H1 (cell line): ENCODE results near the gene LIG1. TPM values are rescaled to one million over a fixed set of nuclear protein-coding genes. Genes with fewer than 3 reads are reported as not detected.

Experiments used
- CTCF ChIA-PET: fragments of 300-600 bp; sonication (Branson Sonifier 250); formaldehyde crosslinking; loops from one replicate; lab custom pipeline; 2021; ENCODE audit not compliant: partially characterized antibody; lab: Charles Lee
- POLR2A ChIA-PET: fragments of 300-600 bp; sonication (Branson Sonifier 250); formaldehyde crosslinking; loops from one replicate; lab custom pipeline; 2021; ENCODE audit warnings: inconsistent platforms; ENCODE audit not compliant: partially characterized antibody; lab: Charles Lee
- DNase-seq, 2 experiments: peaks; one replicate each; pipeline versions ENCODE4 v3.0.0 to v3.0.0-alpha.2; 2010 to 2022; ENCODE audit warnings: low spot score in 2 of 2, low read depth in 1 of 2, mixed read lengths in 1 of 2
- FAIRE-seq: peaks from 2 replicates; lab custom pipeline; 2011; peaks lifted over from hg19 to GRCh38; lab: Jason Lieb, UNC
- H2AFZ ChIP-seq: 2 replicates; pipeline ENCODE4 v1.8.1; 2012; ENCODE audit warnings: low read length, inconsistent platforms
- H2AK5ac ChIP-seq: 2 replicates; pipeline ENCODE4 v1.6.1; 2013; ENCODE audit warnings: low read depth, low read length
- H2BK120ac ChIP-seq: replicated peaks from 2 replicates; pipeline ENCODE3; 2013; ENCODE audit warnings: low read depth, low read length, inconsistent platforms
- H2BK12ac ChIP-seq: 2 replicates; pipeline ENCODE4 v1.6.1; 2013; ENCODE audit warnings: low read depth, low read length
- H2BK15ac ChIP-seq: 2 replicates; pipeline ENCODE4 v1.6.1; 2013; ENCODE audit warnings: low read length
- H2BK20ac ChIP-seq: 2 replicates; pipeline ENCODE4 v1.6.1; 2013; ENCODE audit warnings: low read length
- H2BK5ac ChIP-seq: 2 replicates; pipeline ENCODE4 v1.6.1; 2013; ENCODE audit warnings: low read depth, low read length
- H3K14ac ChIP-seq: 2 replicates; pipeline ENCODE4 v1.6.1; 2013; ENCODE audit warnings: inconsistent platforms; ENCODE audit not compliant: insufficient read length
- H3K18ac ChIP-seq: 2 replicates; pipeline ENCODE4 v1.6.1; 2013; ENCODE audit warnings: low read length; ENCODE audit errors: extremely low read depth
- H3K23ac ChIP-seq: 2 replicates; pipeline ENCODE4 v1.6.1; 2013; ENCODE audit warnings: inconsistent platforms; ENCODE audit not compliant: insufficient read length
- H3K23me2 ChIP-seq: 2 replicates; pipeline ENCODE4 v1.6.1; 2013; ENCODE audit warnings: low read depth, low read length
- H3K27ac ChIP-seq: 2 replicates; pipeline ENCODE4 v1.6.1; 2011; ENCODE audit warnings: low read depth, low read length, inconsistent platforms
- H3K27me3 ChIP-seq, 4 experiments: replicated peaks in 1 of 4; 1 replicate in 1 of 4; 2 replicates in 3 of 4; pipeline versions ENCODE4 v1.6.1 to v1.8.1; 2011 to 2013; ENCODE audit warnings: low read length in 3 of 4, mild to moderate bottlenecking in 3 of 4, inconsistent platforms in 2 of 4, mixed read lengths in 2 of 4, moderate library complexity in 1 of 4; ENCODE audit not compliant: control insufficient read depth in 3 of 4, insufficient read depth in 3 of 4; ENCODE audit errors: extremely low read depth in 1 of 4
- H3K36me3 ChIP-seq, 4 experiments: 2 replicates each; pipeline versions ENCODE4 v1.6.1 to v1.8.1; 2011 to 2013; ENCODE audit warnings: mild to moderate bottlenecking in 4 of 4, low read length in 3 of 4, moderate library complexity in 2 of 4, control low read depth in 1 of 4, inconsistent platforms in 1 of 4; ENCODE audit not compliant: insufficient read depth in 4 of 4, control insufficient read depth in 2 of 4
- H3K4ac ChIP-seq: replicated peaks from 2 replicates; pipeline ENCODE3; 2013; ENCODE audit warnings: low read length, low read depth, mixed read lengths, inconsistent platforms; ENCODE audit not compliant: insufficient read length
- H3K4me1 ChIP-seq, 4 experiments: replicated peaks in 1 of 4; 1 replicate in 1 of 4; 2 replicates in 3 of 4; pipeline versions ENCODE4 v1.6.1 to v1.8.1; 2011 to 2013; ENCODE audit warnings: low read length in 3 of 4, inconsistent platforms in 2 of 4, mixed read lengths in 1 of 4; ENCODE audit not compliant: insufficient read depth in 4 of 4, control insufficient read depth in 3 of 4
- H3K4me2 ChIP-seq, 2 experiments: 2 replicates each; pipeline versions ENCODE4 v1.6.1 to v1.8.1; 2011 to 2013; ENCODE audit warnings: low read depth in 2 of 2, low read length in 2 of 2, control low read depth in 1 of 2, inconsistent platforms in 1 of 2, mild to moderate bottlenecking in 1 of 2; ENCODE audit not compliant: insufficient read depth in 1 of 2
- H3K4me3 ChIP-seq, 4 experiments: fragments of 200-600, 300-600 bp in 1 of 4; sonication (generic), shearing (Covaris generic), sonication (Bioruptor Twin) in 1 of 4; 2 replicates each; pipeline versions ENCODE4 v1.5.1 to v1.8.1; 2011 to 2016; ENCODE audit warnings: low read length in 4 of 4, low read depth in 3 of 4, control low read depth in 2 of 4, inconsistent platforms in 2 of 4, mild to moderate bottlenecking in 2 of 4, mixed read lengths in 1 of 4, moderate library complexity in 1 of 4; ENCODE audit not compliant: insufficient read depth in 2 of 4; ENCODE audit errors: extremely low read depth in 1 of 4
- H3K56ac ChIP-seq: replicated peaks from 2 replicates; pipeline ENCODE3; 2013; ENCODE audit warnings: low read depth, mild to moderate bottlenecking, mixed read lengths, low read length, inconsistent platforms; ENCODE audit not compliant: insufficient read length
- H3K79me1 ChIP-seq: 2 replicates; pipeline ENCODE4 v1.6.1; 2013; ENCODE audit warnings: low read depth, low read length, control low read depth
- H3K79me2 ChIP-seq, 2 experiments: 2 replicates each; pipeline versions ENCODE4 v1.6.1 to v1.8.1; 2012 to 2013; ENCODE audit warnings: low read length in 2 of 2, mild to moderate bottlenecking in 2 of 2, inconsistent platforms in 1 of 2; ENCODE audit not compliant: insufficient read depth in 2 of 2, control insufficient read depth in 1 of 2
- H3K9ac ChIP-seq, 4 experiments: replicated peaks in 1 of 4; 1 replicate in 1 of 4; 2 replicates in 3 of 4; pipeline versions ENCODE4 v1.6.1 to v1.8.1; 2011 to 2013; ENCODE audit warnings: low read depth in 3 of 4, low read length in 3 of 4, control low read depth in 2 of 4, mild to moderate bottlenecking in 2 of 4, moderate library complexity in 2 of 4, inconsistent platforms in 1 of 4; ENCODE audit errors: extremely low read depth in 1 of 4
- H3K9me3 ChIP-seq, 2 experiments: 2 replicates each; pipeline versions ENCODE4 v1.6.1 to v1.8.1; 2012 to 2013; ENCODE audit warnings: mild to moderate bottlenecking in 2 of 2, moderate library complexity in 2 of 2, control low read depth in 1 of 2, inconsistent platforms in 1 of 2, low read depth in 1 of 2, low read length in 1 of 2, mixed read lengths in 1 of 2; ENCODE audit not compliant: insufficient read depth in 2 of 2
- H4K20me1 ChIP-seq, 2 experiments: replicated peaks in 1 of 2; 2 replicates each; pipeline versions ENCODE3 to v1.8.1; 2011 to 2013; ENCODE audit warnings: inconsistent platforms in 2 of 2, low read length in 2 of 2, mild to moderate bottlenecking in 1 of 2; ENCODE audit not compliant: insufficient read depth in 2 of 2, control insufficient read depth in 1 of 2
- H4K5ac ChIP-seq: 2 replicates; pipeline ENCODE4 v1.6.1; 2013; ENCODE audit warnings: low read length, low read depth, mixed read lengths, inconsistent platforms; ENCODE audit not compliant: insufficient read length
- H4K8ac ChIP-seq: 2 replicates; pipeline ENCODE4 v1.8.0; 2013; ENCODE audit warnings: mild to moderate bottlenecking, moderate library complexity, low read length, inconsistent platforms; ENCODE audit not compliant: insufficient read depth; ENCODE audit errors: extremely low read depth
- H4K91ac ChIP-seq: replicated peaks from 2 replicates; pipeline ENCODE3; 2013; ENCODE audit warnings: low read length, mixed read lengths, inconsistent platforms; ENCODE audit not compliant: insufficient read length
- ASH2L ChIP-seq: fragments of 200-600, 300-600 bp; sonication (generic); IDR thresholded peaks from one replicate; pipeline ENCODE4 v1.7.1; 2017; ENCODE audit warnings: low read length
- BACH1 ChIP-seq: IDR thresholded peaks from 2 replicates; pipeline ENCODE4 v1.6.1; 2012; ENCODE audit warnings: low read length, improper control_type of control experiment
- CBX5 ChIP-seq: fragments of 300-800, 300-1000 bp; sonication (generic); IDR thresholded peaks from 2 replicates; pipeline ENCODE4 v1.7.1; 2016; ENCODE audit warnings: antibody characterized with exemption, low read length, low read depth
- CBX8 ChIP-seq: fragments of 300-800, 300-1000 bp; sonication (generic); IDR thresholded peaks from 2 replicates; pipeline ENCODE4 v1.7.1; 2016; ENCODE audit warnings: low read depth, low read length, borderline replicate concordance
- CHD2 ChIP-seq: IDR thresholded peaks from 2 replicates; pipeline ENCODE4 v1.6.1; 2012; ENCODE audit warnings: low read length, improper control_type of control experiment
- HDAC2 ChIP-seq, 2 experiments: fragments of 300-600 bp in 1 of 2; sonication (generic) in 1 of 2; IDR thresholded peaks; 2 replicates each; pipeline ENCODE4 v1.6.1; 2011 to 2012; ENCODE audit warnings: low read depth in 2 of 2, low read length in 2 of 2, mild to moderate bottlenecking in 2 of 2, moderate library complexity in 2 of 2, borderline replicate concordance in 1 of 2, inconsistent platforms in 1 of 2
- JUND ChIP-seq: IDR thresholded peaks from 2 replicates; pipeline ENCODE4 v1.6.1; 2011; ENCODE audit warnings: mild to moderate bottlenecking, improper control_type of control experiment, low read length
- KDM1A ChIP-seq: fragments of 200-600, 300-600 bp; sonication (generic); IDR thresholded peaks from 2 replicates; pipeline ENCODE4 v1.7.1; 2016; ENCODE audit warnings: mild to moderate bottlenecking, low read length, borderline replicate concordance
- NANOG ChIP-seq: IDR thresholded peaks from 2 replicates; pipeline ENCODE4 v1.6.1; 2011; ENCODE audit warnings: low read length, low read depth, mild to moderate bottlenecking, inconsistent platforms; ENCODE audit not compliant: insufficient read depth, poor library complexity, severe bottlenecking
- SIN3A ChIP-seq, 2 experiments: IDR thresholded peaks in 1 of 2; conservative IDR thresholded peaks in 1 of 2; 2 replicates each; pipeline ENCODE4 v1.6.1; 2011 to 2012; ENCODE audit warnings: low read length in 2 of 2, improper control_type of control experiment in 1 of 2, low read depth in 1 of 2, mild to moderate bottlenecking in 1 of 2
- WGBS, 2 experiments: shearing (Covaris generic) in 1 of 2; methylation state at CpG; one replicate each; pipeline versions ENCODE4 v1.1.6 to v1.1.7; 2013 to 2015; ENCODE audit warnings: low lambda C conversion rate in 2 of 2, mixed read lengths in 2 of 2, inconsistent platforms in 1 of 2, low coverage in 1 of 2, missing lambda C conversion rate in 1 of 2; ENCODE audit not compliant: insufficient replicate concordance in 2 of 2, insufficient coverage in 1 of 2, insufficient read length in 1 of 2; ENCODE audit errors: extremely low coverage in 1 of 2, missing lambda C conversion rate in 1 of 2; 5-methylcytosine and 5-hydroxymethylcytosine counted together
- polyA plus RNA-seq, 7 experiments: library from polyadenylated mRNA; depleted of rRNA in 3 of 7; stranded (reverse) in 5 of 7; unstranded in 2 of 7; fragments of >200 nt in 5 of 7; fragments of 200-250 nt in 2 of 7; gene quantifications; 1 replicate in 5 of 7; 2 replicates in 1 of 7; 4 replicates in 1 of 7; pipeline versions ENCODE4 v1.2.1 to v1.2.3, GENCODE V29; 2011 to 2013; ENCODE audit warnings: missing spikeins in 2 of 7, mixed read lengths in 2 of 7
- total RNA-seq: library from RNA; stranded (reverse); fragmentation: NEBNext Ultra II Directional; extraction: Animal tissue kit (Norgen Biotek cat#: 25700); gene quantifications from 2 replicates; pipeline ENCODE4 v1.2.1, GENCODE V29; 2021
- TF ChIP-seq, protein P1 (sequence below): IDR thresholded peaks from 2 replicates; pipeline ENCODE4 v1.6.1; 2012; ENCODE audit warnings: inconsistent platforms

The LIG1 gene
- total and polyA plus RNA-seq, 2 of the 8 experiments (the other 6 are each of a cell fraction or from before 2014, with no cell fraction given), result 67.6 to 113 TPM

DNA sequence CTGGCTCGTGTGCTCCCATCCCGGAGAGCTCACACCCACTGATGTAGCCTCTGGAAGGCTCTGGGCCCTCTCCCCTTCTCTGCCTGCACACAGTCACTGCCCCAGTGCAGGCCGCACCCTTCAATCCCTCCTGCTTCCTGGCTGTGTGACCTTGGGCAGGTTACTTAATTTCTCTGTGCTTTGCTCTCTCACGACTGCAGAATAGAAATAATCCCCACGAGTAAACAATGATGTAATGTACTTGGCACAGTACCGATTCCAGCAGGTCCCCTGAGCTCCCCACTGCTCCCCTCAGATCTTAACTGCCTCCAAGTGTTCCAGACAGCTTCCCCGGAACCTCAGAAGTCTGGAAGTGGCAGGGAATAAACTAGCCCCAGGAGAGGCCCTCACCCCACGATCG is 16.1 kb downstream of the LIG1 start:
- no peak overlapping the region for H3K4me3 ChIP-seq
- H4K20me1 ChIP-seq, result peaks cover 0 to 5% of the 10 kb centered on the region in 2 experiments
- H3K9ac ChIP-seq, result no peak overlapping the region
- H2AFZ ChIP-seq, result no peak overlapping the region
- CTCF ChIA-PET, result interaction anchor here (0.6 to 7.7 kb wide), 11 partner anchors 13 to 285 kb away, joined by 3 to 65 read pairs (median 4); partner anchors contain the start of gene PLA2G4C
- H2BK15ac ChIP-seq, result no peak overlapping the region
- FAIRE-seq (no peak), DNase-seq (no peak)
- no peak overlapping the region for H3K27ac ChIP-seq
- H3K23me2 ChIP-seq, result peaks cover 2% of the 10 kb centered on the region; the same call in 1 of the 2 replicates
- H3K9me3 ChIP-seq, result no peaks in the 10 kb centered on the region
- no peak overlapping the region for H3K23ac ChIP-seq
- H3K4ac ChIP-seq, result no peak overlapping the region
- H2BK20ac ChIP-seq, result no peak overlapping the region
- no peak overlapping the region for H4K8ac ChIP-seq
- WGBS, 2 experiments, result 92% methylated on average over 9 of the region's 9 CpGs; no CpG with 5 or more reads in 1 of the 2 experiments
- no peak overlapping the region for H2BK12ac ChIP-seq
- H3K4me2 ChIP-seq, result no peak overlapping the region
- peaks cover 10 to 38% (median 28%) of the 10 kb centered on the region in 4 experiments; a peak in 7 of 8 replicates for H3K36me3 ChIP-seq
- POLR2A ChIA-PET, result interaction anchor here (0.6 to 1.2 kb wide), 4 partner anchors 14 to 249 kb away, joined by 3 read pairs; no protein-coding TSS in a partner anchor
- no peaks in the 10 kb centered on the region for H3K4me1 ChIP-seq
- peaks cover 2% of the 10 kb centered on the region; the same call in 1 of the 2 replicates for H3K79me1 ChIP-seq
- no peak overlapping the region for H4K5ac ChIP-seq
- no peak overlapping the region for H3K14ac ChIP-seq
- no peak overlapping the region for H4K91ac ChIP-seq
- no peaks in the 10 kb centered on the region; a peak in 1 of 7 replicates for H3K27me3 ChIP-seq
- no peak overlapping the region for H2BK120ac ChIP-seq
- no peak overlapping the region for H3K56ac ChIP-seq
- no peaks in the 10 kb centered on the region for H3K79me2 ChIP-seq
- no peak overlapping the region for H3K18ac ChIP-seq
- H2BK5ac ChIP-seq, result no peak overlapping the region
- no peak overlapping the region for H2AK5ac ChIP-seq
- TF ChIP-seq HDAC2 (IDR thresholded peaks at IDR 0.05; ENCODE audit: borderline replicate concordance in 1 of 2, low read depth in 2 of 2, low read length in 2 of 2) (no peak), SIN3A (conservative IDR thresholded peaks at IDR 0.05 in 1 of 2, IDR thresholded peaks at IDR 0.05 in 1 of 2; ENCODE audit: low read depth in 1 of 2, low read length in 2 of 2) (no peak), NANOG (no peak), CHD2 (no peak), JUND (no peak), BACH1 (no peak), CBX8 (no peak), CBX5 (no peak), ASH2L (no peak), KDM1A (no peak)
- TF ChIP-seq, protein P1, sequence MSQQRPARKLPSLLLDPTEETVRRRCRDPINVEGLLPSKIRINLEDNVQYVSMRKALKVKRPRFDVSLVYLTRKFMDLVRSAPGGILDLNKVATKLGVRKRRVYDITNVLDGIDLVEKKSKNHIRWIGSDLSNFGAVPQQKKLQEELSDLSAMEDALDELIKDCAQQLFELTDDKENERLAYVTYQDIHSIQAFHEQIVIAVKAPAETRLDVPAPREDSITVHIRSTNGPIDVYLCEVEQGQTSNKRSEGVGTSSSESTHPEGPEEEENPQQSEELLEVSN, result no peak
